Stomach (tissue), 9 donors: ENCODE results near the gene PRRX1. TPM values are rescaled to one million over a fixed set of nuclear protein-coding genes. Genes with fewer than 3 reads are reported as not detected.
A peak's percentile ranks its signal among the peaks of the same experiment; 100 is the strongest.

ENCODE experiments used
- DNase-seq, 2 donors: peaks; one replicate each; pipeline versions ENCODE4 v3.0.0 to v3.0.0-alpha.2; 2013 to 2019
- H3K27ac ChIP-seq, 5 donors: fragments of 200-600 bp in 4 of 5; sonication (generic) in 4 of 5; one replicate each; pipeline ENCODE4 v1.5.1; 2013 to 2019; ENCODE audit warnings: mild to moderate bottlenecking in 1 of 5, moderate library complexity in 1 of 5
- H3K27me3 ChIP-seq, 3 donors: fragments of 200-600 bp; sonication (generic); one replicate each; pipeline ENCODE4 v1.5.1; 2017 to 2019; ENCODE audit warnings: mixed run types in 1 of 3
- H3K36me3 ChIP-seq, 4 donors: fragments of 200-600 bp; sonication (generic); 1 replicate in 3 of 4; 2 replicates in 1 of 4; pipeline ENCODE4 v1.5.1; 2016 to 2019
- H3K4me1 ChIP-seq, 4 donors: fragments of 200-600 bp; sonication (generic); one replicate each; pipeline ENCODE4 v1.5.1; 2016 to 2019
- H3K4me3 ChIP-seq, 4 donors: fragments of 200-600 bp; sonication (generic) in 3 of 4; one replicate each; pipeline ENCODE4 v1.5.1; 2016 to 2019; ENCODE audit warnings: mild to moderate bottlenecking in 1 of 4
- H3K9me3 ChIP-seq, 4 donors: fragments of 200-600 bp; sonication (generic); one replicate each; pipeline ENCODE4 v1.5.1; 2016 to 2019
- EP300 ChIP-seq: sonication (generic); formaldehyde crosslinking; IDR thresholded peaks from one replicate; pipeline ENCODE4 v1.6.1; 2017; ENCODE audit warnings: antibody characterized with exemption
- POLR2A ChIP-seq, 4 donors: fragments of 450-650 bp; IDR thresholded peaks; one replicate each; pipeline ENCODE4 v1.6.1; 2016; ENCODE audit warnings: antibody characterized with exemption in 4 of 4, control low read depth in 2 of 4, mild to moderate bottlenecking in 1 of 4, moderate library complexity in 1 of 4
- POLR2AphosphoS5 ChIP-seq, 3 donors: sonication (generic); formaldehyde crosslinking; IDR thresholded peaks; one replicate each; pipeline ENCODE4 v1.6.1; 2016; ENCODE audit warnings: antibody characterized with exemption in 3 of 3
- WGBS, 5 donors: extraction: QIAGEN DNeasy Blood & Tissue Kit in 3 of 5; methylation state at CpG; one replicate each; pipeline versions ENCODE4 v1.1.5 to v1.1.7; 2013 to 2018; 5-methylcytosine and 5-hydroxymethylcytosine counted together
- intact Hi-C: fragments of 100-400 bp; cut with DNase I; formaldehyde crosslinking; loops from one replicate; pipeline ENCODE4 v1.15.1; 2023; ENCODE audit warnings: low total_unique reads
- polyA plus RNA-seq, 3 donors: library from polyadenylated mRNA; stranded (reverse); fragments of 200-250 nt; gene quantifications; one replicate each; pipeline ENCODE4 v1.2.3, GENCODE V29; 2013
- total RNA-seq, 5 donors: library from RNA; depleted of rRNA; stranded (reverse); fragments of >200 nt; gene quantifications; one replicate each; pipeline versions ENCODE4 v1.1.0 to v1.2.3, GENCODE V29; 2014 to 2016
- TF ChIP-seq, protein P1 (sequence below), 7 experiments: fragments of 450-650 bp in 4 of 7; fragments of 200-600 bp in 3 of 7; sonication (generic) in 3 of 7; IDR thresholded peaks; one replicate each; pipeline ENCODE4 v1.5.1; 2016 to 2019; ENCODE audit warnings: antibody characterized with exemption in 7 of 7, control low read depth in 2 of 7, mild to moderate bottlenecking in 1 of 7
- donor health status: healthy with polysubstance abuse.
- donor health status: Bipolar disorder and iron deficiency.
- donor health status: healthy.

PRRX1 gene
- total and polyA plus RNA-seq, 8 donors: 0.45 to 8.3 (median 1.3) TPM

- H3K9me3 ChIP-seq: no peaks in the 10 kb centered on the region
- no peak for TF ChIP-seq POLR2A (IDR thresholded peaks at IDR 0.05)
- no peak for TF ChIP-seq EP300
- no peak for TF ChIP-seq POLR2AphosphoS5 (IDR thresholded peaks at IDR 0.05)
- TF ChIP-seq, protein P1, sequence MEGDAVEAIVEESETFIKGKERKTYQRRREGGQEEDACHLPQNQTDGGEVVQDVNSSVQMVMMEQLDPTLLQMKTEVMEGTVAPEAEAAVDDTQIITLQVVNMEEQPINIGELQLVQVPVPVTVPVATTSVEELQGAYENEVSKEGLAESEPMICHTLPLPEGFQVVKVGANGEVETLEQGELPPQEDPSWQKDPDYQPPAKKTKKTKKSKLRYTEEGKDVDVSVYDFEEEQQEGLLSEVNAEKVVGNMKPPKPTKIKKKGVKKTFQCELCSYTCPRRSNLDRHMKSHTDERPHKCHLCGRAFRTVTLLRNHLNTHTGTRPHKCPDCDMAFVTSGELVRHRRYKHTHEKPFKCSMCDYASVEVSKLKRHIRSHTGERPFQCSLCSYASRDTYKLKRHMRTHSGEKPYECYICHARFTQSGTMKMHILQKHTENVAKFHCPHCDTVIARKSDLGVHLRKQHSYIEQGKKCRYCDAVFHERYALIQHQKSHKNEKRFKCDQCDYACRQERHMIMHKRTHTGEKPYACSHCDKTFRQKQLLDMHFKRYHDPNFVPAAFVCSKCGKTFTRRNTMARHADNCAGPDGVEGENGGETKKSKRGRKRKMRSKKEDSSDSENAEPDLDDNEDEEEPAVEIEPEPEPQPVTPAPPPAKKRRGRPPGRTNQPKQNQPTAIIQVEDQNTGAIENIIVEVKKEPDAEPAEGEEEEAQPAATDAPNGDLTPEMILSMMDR (IDR thresholded peaks at IDR 0.05): no peak
- intact Hi-C loops: no loop called here
Measured at GRCh38 chr1:170770254-170770653, 106.3 kb downstream of the PRRX1 start.

DNA sequence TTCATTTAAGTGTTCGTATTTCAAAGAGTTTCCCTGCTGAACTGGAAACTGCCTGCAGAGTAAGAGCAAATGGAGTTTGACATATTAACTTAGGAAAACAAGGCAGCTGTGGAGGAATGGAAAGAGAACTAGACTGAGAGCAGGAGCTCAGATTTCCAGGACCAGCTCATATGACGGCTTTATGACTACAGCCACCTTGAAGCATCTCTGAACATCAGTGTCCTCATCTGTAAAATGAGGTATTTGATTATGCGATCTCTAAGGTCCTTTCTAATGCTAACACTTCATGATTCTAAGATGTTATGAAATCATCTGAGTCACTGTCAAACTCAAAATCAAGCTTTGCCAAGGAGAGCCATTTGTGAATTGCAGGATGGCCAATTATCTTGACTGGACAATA, 112.3 kb downstream of the PRRX1 start:
- Histone ChIP-seq H3K27me3 (no peaks in the 10 kb centered on the region), H3K27ac (no peak overlapping the region), H3K36me3 (no peaks in the 10 kb centered on the region), H3K4me1 (no peaks in the 10 kb centered on the region), H3K4me3 (no peak overlapping the region), H3K9me3 (no peaks in the 10 kb centered on the region)
- intact Hi-C loops: no loop called here
- no peak for DNase-seq
- TF ChIP-seq, protein P1 (IDR thresholded peaks at IDR 0.05): no peak
- TF ChIP-seq EP300: no peak
- no peak for TF ChIP-seq POLR2AphosphoS5 (IDR thresholded peaks at IDR 0.05)
- no peak for TF ChIP-seq POLR2A (IDR thresholded peaks at IDR 0.05)
- WGBS, 5 donors: 75 to 91% (median 84%) methylated on average over 3 of the region's 3 CpGs

More at GRCh38 chr1:170770254-170770653, 106.3 kb downstream of the PRRX1 start:
- H3K36me3 ChIP-seq: no peaks in the 10 kb centered on the region
- no peak overlapping the region for H3K4me3 ChIP-seq
- H3K27me3 ChIP-seq: no peaks in the 10 kb centered on the region
- H3K27ac ChIP-seq: no peak overlapping the region
- H3K4me1 ChIP-seq: no peaks in the 10 kb centered on the region
- DNase-seq: no peak

GRCh38 chr1:170776777-170777176, 112.8 kb downstream of the PRRX1 start:
- Histone ChIP-seq H3K9me3 (no peaks in the 10 kb centered on the region), H3K4me3 (no peak overlapping the region), H3K4me1 (no peaks in the 10 kb centered on the region), H3K27me3 (no peaks in the 10 kb centered on the region), H3K36me3 (no peaks in the 10 kb centered on the region), H3K27ac (no peak overlapping the region)
- no peak for TF ChIP-seq POLR2AphosphoS5 (IDR thresholded peaks at IDR 0.05)
- no peak for TF ChIP-seq EP300
- TF ChIP-seq POLR2A (IDR thresholded peaks at IDR 0.05): no peak
- TF ChIP-seq, protein P1 (IDR thresholded peaks at IDR 0.05): no peak
- 61 to 84% (median 79%) methylated on average over 3 of the region's 3 CpGs for WGBS, 5 donors
- intact Hi-C loops: no loop called here
- DNase-seq: peak in 1 of 2 donors; percentile 17

Other genes starting within 250 kb of the PRRX1 start
- 100 to 1,000 TPM in 1 of 5 donors, 10 to 100 TPM in 2, 1 to 10 TPM in 2; 5.5 to 148 (median 11.9) TPM for gene GORAB, start 132.0 kb upstream of the PRRX1 start, total RNA-seq
- gene GORAB, start 132.0 kb upstream of the PRRX1 start, polyA plus RNA-seq: 1 to 10 TPM; 3.5 to 7.5 (median 4.0) TPM